GM12892 (cell line): Measurements from ENCODE around the gene PEAK3.

Experiments used
- POLR2A ChIP-seq: IDR thresholded peaks from 2 replicates; pipeline ENCODE4 v1.6.1; 2011; ENCODE audit warnings: low read depth, low read length, control low read depth
- POLR2AphosphoS5 ChIP-seq: IDR thresholded peaks from 2 replicates; pipeline ENCODE4 v1.6.1; 2011; ENCODE audit warnings: low read depth, low read length, control low read depth
- TAF1 ChIP-seq: IDR thresholded peaks from 2 replicates; pipeline ENCODE4 v1.6.1; 2011; ENCODE audit warnings: low read depth, mild to moderate bottlenecking, control low read depth, low read length, borderline replicate concordance

DNA sequence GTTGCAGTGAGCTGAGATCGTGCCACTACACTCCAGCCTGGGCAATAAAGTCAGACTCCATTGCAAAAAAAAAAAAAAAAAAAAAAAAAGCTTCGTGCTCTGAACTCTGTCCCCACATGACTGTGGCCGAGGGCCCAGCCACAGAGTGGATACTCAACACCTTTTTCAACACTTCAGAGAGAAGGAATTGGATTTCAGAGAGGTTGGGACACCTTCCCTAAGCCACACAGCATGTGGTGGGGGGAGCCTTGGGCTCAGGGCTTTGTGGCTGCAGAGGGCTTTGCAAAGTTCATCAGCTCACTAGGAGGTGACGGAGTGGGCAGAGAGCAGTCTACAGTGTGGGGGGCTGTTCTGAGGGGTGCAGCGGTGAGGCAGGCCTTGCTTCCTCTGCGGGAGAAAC lies 36.9 kb upstream of the PEAK3 start:
- no peak for TF ChIP-seq TAF1
- TF ChIP-seq POLR2AphosphoS5 = no peak
- no peak for TF ChIP-seq POLR2A
